ENCODE results near the gene CDH18.

Gene CDH18

GRCh38 chr5:19927919-19928318, 60.1 kb downstream of the CDH18 start:
- DNase-seq: peak; percentile 96 to 99

GRCh38 chr5:19927170-19927569, 60.8 kb downstream of the CDH18 start:
- no peak for DNase-seq

- DNase-seq: no peak
Measured at GRCh38 chr5:19923742-19924141, 64.3 kb downstream of the CDH18 start.

- no peak for DNase-seq
Measured at GRCh38 chr5:19920761-19921160, 67.2 kb downstream of the CDH18 start.

- DNase-seq: no peak
Measured at GRCh38 chr5:19918780-19919179, 69.2 kb downstream of the CDH18 start.

- no peak for DNase-seq
Measured at GRCh38 chr5:19917588-19918122, 70.3 kb downstream of the CDH18 start.

- DNase-seq: peak in 1 of 2 experiments; percentile 55
Measured at GRCh38 chr5:19910136-19910535, 77.9 kb downstream of the CDH18 start.

- DNase-seq: no peak
Measured at GRCh38 chr5:19904766-19905165, 83.2 kb downstream of the CDH18 start.

GRCh38 chr5:19903611-19904010, 84.4 kb downstream of the CDH18 start:
- DNase-seq: no peak

- no peak for DNase-seq
Measured at GRCh38 chr5:19902316-19902934, 85.6 kb downstream of the CDH18 start.

- DNase-seq: no peak
Measured at GRCh38 chr5:19900269-19900668, 87.7 kb downstream of the CDH18 start.

GRCh38 chr5:19891658-19892057, 96.3 kb downstream of the CDH18 start:
- no peak for DNase-seq

- DNase-seq: peak; percentile 67 to 85
Measured at GRCh38 chr5:19886123-19886917, 101.7 kb downstream of the CDH18 start.

- no peak for DNase-seq
Measured at GRCh38 chr5:19885040-19885824, 102.8 kb downstream of the CDH18 start.

- DNase-seq: peak; percentile 96 to 99
Measured at GRCh38 chr5:19880859-19881436, 107.1 kb downstream of the CDH18 start.

GRCh38 chr5:19880458-19880857, 107.5 kb downstream of the CDH18 start:
- DNase-seq: no peak

- no peak for DNase-seq
Measured at GRCh38 chr5:19874811-19875210, 113.2 kb downstream of the CDH18 start.

GRCh38 chr5:19866090-19866450, 121.9 kb downstream of the CDH18 start:
- peak in 1 of 2 experiments; percentile 36 for DNase-seq

- no peak for DNase-seq
Measured at GRCh38 chr5:19865336-19866089, 122.5 kb downstream of the CDH18 start.

GRCh38 chr5:19862711-19863110, 125.3 kb downstream of the CDH18 start:
- no peak for DNase-seq

GRCh38 chr5:19859020-19859419, 129.0 kb downstream of the CDH18 start:
- DNase-seq: no peak

- DNase-seq: peak in 1 of 2 experiments; percentile 50
Measured at GRCh38 chr5:19855931-19856330, 132.1 kb downstream of the CDH18 start.

Data from NCI-H2081 (cell line).